Tibial nerve (tissue), 4 donors: Measurements from ENCODE around the gene ATP13A2. TPM values are rescaled to one million over a fixed set of nuclear protein-coding genes. Genes with fewer than 3 reads are reported as not detected.

Source experiments
- DNase-seq, 2 donors: peaks; one replicate each; pipeline ENCODE4 v3.0.0-alpha.2; 2019; ENCODE audit warnings: low spot score in 2 of 2
- H3K27ac ChIP-seq, 4 donors: fragments of 200-600 bp; sonication (generic) in 3 of 4; one replicate each; pipeline ENCODE4 v1.5.1; 2017 to 2019; ENCODE audit warnings: mild to moderate bottlenecking in 1 of 4
- H3K27me3 ChIP-seq, 2 donors: fragments of 200-600 bp; sonication (generic) in 1 of 2; one replicate each; pipeline versions ENCODE4 v1.5.1 to v1.6.0; 2017 to 2019
- H3K36me3 ChIP-seq, 3 donors: fragments of 200-600 bp; sonication (generic); one replicate each; pipeline ENCODE4 v1.5.1; 2018 to 2019
- H3K4me1 ChIP-seq, 4 donors: fragments of 200-600 bp; sonication (generic) in 3 of 4; one replicate each; pipeline ENCODE4 v1.5.1; 2017 to 2019
- H3K4me3 ChIP-seq, 4 donors: fragments of 200-600 bp; sonication (generic) in 3 of 4; one replicate each; pipeline ENCODE4 v1.5.1; 2017 to 2019; ENCODE audit warnings: mild to moderate bottlenecking in 1 of 4, moderate library complexity in 1 of 4
- H3K9me3 ChIP-seq, 4 donors: fragments of 200-600 bp; sonication (generic) in 3 of 4; one replicate each; pipeline ENCODE4 v1.5.1; 2017 to 2019
- CTCF ChIP-seq, 5 experiments: fragments of 200-600 bp in 3 of 5; fragments of 450-650 bp in 2 of 5; sonication (generic) in 3 of 5; IDR thresholded peaks; one replicate each; pipeline ENCODE4 v1.5.1; 2016 to 2019; ENCODE audit warnings: antibody characterized with exemption in 5 of 5, mild to moderate bottlenecking in 3 of 5, moderate library complexity in 2 of 5
- EP300 ChIP-seq, 2 donors: sonication (generic); formaldehyde crosslinking; IDR thresholded peaks; one replicate each; pipeline ENCODE4 v1.6.1; 2017; ENCODE audit warnings: antibody characterized with exemption in 2 of 2, mild to moderate bottlenecking in 1 of 2
- POLR2A ChIP-seq, 2 donors: fragments of 450-650 bp; IDR thresholded peaks; one replicate each; pipeline ENCODE4 v1.6.1; 2017; ENCODE audit warnings: antibody characterized with exemption in 2 of 2, mild to moderate bottlenecking in 2 of 2, moderate library complexity in 2 of 2
- whole genome bisulfite sequencing, 2 donors: methylation state at CpG; one replicate each; pipeline ENCODE4 v1.1.5; 2018; 5-methylcytosine and 5-hydroxymethylcytosine counted together
- total RNA-seq, 4 donors: library from RNA; depleted of rRNA; stranded (reverse); fragments of >200 nt; gene quantifications; one replicate each; pipeline ENCODE4 v1.1.0, GENCODE V29; 2016

The ATP13A2 gene
- total RNA-seq, 4 donors from 2014 or later: 29.7 to 64.2 (median 42.1) TPM

GRCh38 chr1:17045634-17046333 lies 34.1 kb upstream of the ATP13A2 start:
- WGBS, 2 donors: 23 to 24% methylated on average over 9 of the region's 9 CpGs
- peaks cover 0 to 49% (median 11%) of the 10 kb centered on the region in 3 donors for H3K36me3 ChIP-seq
- no peak for DNase-seq
- TF ChIP-seq CTCF (IDR thresholded peaks at IDR 0.05) (peak; percentile 70 to 85 (median 79)), POLR2A (IDR thresholded peaks at IDR 0.05) (no peak), EP300 (IDR thresholded peaks at IDR 0.05) (peak; percentile 15 to 38)
- peak overlapping the region in 2 of 4 donors; percentile 57 to 58 for H3K27ac ChIP-seq
- H3K27me3 ChIP-seq: no peaks in the 10 kb centered on the region
- H3K4me1 ChIP-seq: peaks cover 0 to 31% (median 5%) of the 10 kb centered on the region in 4 donors
- H3K4me3 ChIP-seq: peak overlapping the region in 1 of 4 donors; percentile 25
- H3K9me3 ChIP-seq: no peaks in the 10 kb centered on the region

GRCh38 chr1:17045150-17045549 lies 33.4 kb upstream of the ATP13A2 start:
- TF ChIP-seq CTCF (IDR thresholded peaks at IDR 0.05) (no peak), EP300 (IDR thresholded peaks at IDR 0.05) (peak in 1 of 2 donors; percentile 28)
- Histone ChIP-seq H3K9me3 (no peaks in the 10 kb centered on the region), H3K36me3 (peaks cover 0 to 52% (median 11%) of the 10 kb centered on the region in 3 donors), H3K4me1 (peaks cover 0 to 31% (median 5%) of the 10 kb centered on the region in 4 donors), H3K4me3 (no peak overlapping the region), H3K27me3 (no peaks in the 10 kb centered on the region), H3K27ac (peak overlapping the region in 2 of 4 donors; percentile 57 to 58)
- no peak for DNase-seq
- 41 to 47% methylated on average over 5 of the region's 5 CpGs for WGBS, 2 donors

- DNase-seq: no peak
- Histone ChIP-seq H3K9me3 (no peaks in the 10 kb centered on the region), H3K27ac (peak overlapping the region in 1 of 4 donors; percentile 12), H3K4me3 (no peak overlapping the region), H3K4me1 (peaks cover 0 to 31% (median 5%) of the 10 kb centered on the region in 4 donors), H3K36me3 (peaks cover 0 to 50% (median 11%) of the 10 kb centered on the region in 3 donors), H3K27me3 (no peaks in the 10 kb centered on the region)
- 59 to 71% methylated on average over 5 of the region's 5 CpGs for WGBS, 2 donors
- TF ChIP-seq CTCF (IDR thresholded peaks at IDR 0.05): no peak
These were observed 31.9 kb upstream of the ATP13A2 start for GRCh38 chr1:17043676-17044075.

GRCh38 chr1:17040135-17040534 lies 28.4 kb upstream of the ATP13A2 start:
- Histone ChIP-seq H3K4me3 (no peak overlapping the region), H3K9me3 (no peaks in the 10 kb centered on the region), H3K36me3 (peaks cover 0 to 67% (median 11%) of the 10 kb centered on the region in 3 donors), H3K27ac (no peak overlapping the region), H3K4me1 (peaks cover 0 to 8% (median 1%) of the 10 kb centered on the region in 4 donors), H3K27me3 (no peaks in the 10 kb centered on the region)
- TF ChIP-seq CTCF (IDR thresholded peaks at IDR 0.05): no peak
- TF ChIP-seq POLR2A (IDR thresholded peaks at IDR 0.05): no peak
- no peak for TF ChIP-seq EP300 (IDR thresholded peaks at IDR 0.05)
- DNase-seq: no peak
- 70 to 78% methylated on average over 1 of the region's 1 CpG for WGBS, 2 donors

- Histone ChIP-seq H3K27me3 (no peaks in the 10 kb centered on the region), H3K4me3 (no peak overlapping the region), H3K36me3 (peaks cover 0 to 67% (median 11%) of the 10 kb centered on the region in 3 donors), H3K9me3 (no peaks in the 10 kb centered on the region), H3K27ac (no peak overlapping the region), H3K4me1 (peaks cover 0 to 3% (median 0%) of the 10 kb centered on the region in 4 donors)
- DNase-seq: no peak
- WGBS, 2 donors: 95 to 99% methylated on average over 2 of the region's 2 CpGs
- no peak for TF ChIP-seq EP300 (IDR thresholded peaks at IDR 0.05)
- no peak for TF ChIP-seq POLR2A (IDR thresholded peaks at IDR 0.05)
- TF ChIP-seq CTCF (IDR thresholded peaks at IDR 0.05): no peak
These were observed 27.8 kb upstream of the ATP13A2 start for GRCh38 chr1:17039522-17039921.
